ENCODE results near the gene DLGAP1.

Gene DLGAP1

DNA sequence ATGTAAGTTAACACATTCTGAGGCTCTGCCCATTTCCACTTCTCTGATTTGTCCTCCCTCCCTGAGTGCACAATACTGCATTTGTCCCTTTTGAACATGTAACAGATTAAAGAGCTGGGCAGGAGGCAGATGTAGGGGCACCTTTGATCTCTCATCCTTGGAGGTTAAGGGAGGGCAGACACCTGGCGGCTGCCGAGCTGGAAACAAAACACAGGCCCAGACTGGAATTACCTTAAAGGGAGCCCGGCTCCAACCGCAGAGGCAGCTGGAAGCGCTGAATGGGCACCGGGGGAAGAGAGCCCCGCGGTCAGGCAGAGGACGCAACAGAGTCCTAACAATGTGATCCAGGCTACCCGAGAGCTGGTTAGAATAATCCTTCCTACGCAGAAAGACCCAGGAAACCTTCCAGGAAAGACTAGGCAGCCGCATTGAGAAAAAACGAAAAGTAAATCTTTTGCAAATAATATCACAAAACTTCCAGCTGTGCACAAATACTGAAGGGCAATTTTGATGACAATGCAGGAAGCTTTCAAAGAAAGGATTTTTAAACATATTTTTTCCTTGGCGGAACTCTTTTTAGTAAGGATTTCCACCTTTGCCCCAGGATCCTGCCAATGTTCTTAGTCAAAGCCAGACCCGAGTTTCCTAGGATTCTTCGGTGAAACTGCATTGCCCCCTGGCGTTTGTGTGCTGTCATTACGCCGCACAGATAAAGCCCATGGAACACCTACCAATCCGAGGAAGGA, 789.2 kb downstream of the DLGAP1 start:
- Histone ChIP-seq H3K27me3 (ENCODE audit: low read depth, low read length) (no peaks in the 10 kb centered on the region), H3K27ac (ENCODE audit: low read length) (0 out of 2 replicates have a peak overlapping the region, but pooled peaks have one; percentile 5), H3K79me2 (ENCODE audit: low read length) (no peaks in the 10 kb centered on the region), H2AFZ (ENCODE audit: low read depth, low read length) (peak overlapping the region; percentile 56), H3K4me3 (ENCODE audit: low read length) (peak overlapping the region; percentile 71), H3K9ac (ENCODE audit: low read length) (peak overlapping the region; percentile 52), H4K20me1 (ENCODE audit: insufficient read depth, low read length) (no peaks in the 10 kb centered on the region), H3K36me3 (replicated peaks; ENCODE audit: low read depth, low read length) (no peaks in the 10 kb centered on the region), H3K4me2 (ENCODE audit: low read length) (peak overlapping the region; percentile 89), H3K4me1 (ENCODE audit: low read length) (peaks cover 25% of the 10 kb centered on the region), H3K9me3 (ENCODE audit: insufficient read depth, low read length) (no peaks in the 10 kb centered on the region)
- TF ChIP-seq EZH2phosphoT487 (IDR thresholded peaks at IDR 0.05; ENCODE audit: low read depth): no peak
- TF ChIP-seq, protein P1, sequence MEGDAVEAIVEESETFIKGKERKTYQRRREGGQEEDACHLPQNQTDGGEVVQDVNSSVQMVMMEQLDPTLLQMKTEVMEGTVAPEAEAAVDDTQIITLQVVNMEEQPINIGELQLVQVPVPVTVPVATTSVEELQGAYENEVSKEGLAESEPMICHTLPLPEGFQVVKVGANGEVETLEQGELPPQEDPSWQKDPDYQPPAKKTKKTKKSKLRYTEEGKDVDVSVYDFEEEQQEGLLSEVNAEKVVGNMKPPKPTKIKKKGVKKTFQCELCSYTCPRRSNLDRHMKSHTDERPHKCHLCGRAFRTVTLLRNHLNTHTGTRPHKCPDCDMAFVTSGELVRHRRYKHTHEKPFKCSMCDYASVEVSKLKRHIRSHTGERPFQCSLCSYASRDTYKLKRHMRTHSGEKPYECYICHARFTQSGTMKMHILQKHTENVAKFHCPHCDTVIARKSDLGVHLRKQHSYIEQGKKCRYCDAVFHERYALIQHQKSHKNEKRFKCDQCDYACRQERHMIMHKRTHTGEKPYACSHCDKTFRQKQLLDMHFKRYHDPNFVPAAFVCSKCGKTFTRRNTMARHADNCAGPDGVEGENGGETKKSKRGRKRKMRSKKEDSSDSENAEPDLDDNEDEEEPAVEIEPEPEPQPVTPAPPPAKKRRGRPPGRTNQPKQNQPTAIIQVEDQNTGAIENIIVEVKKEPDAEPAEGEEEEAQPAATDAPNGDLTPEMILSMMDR (IDR thresholded peaks at IDR 0.05; ENCODE audit: low read depth, low read length): peak; percentile 95

DNA sequence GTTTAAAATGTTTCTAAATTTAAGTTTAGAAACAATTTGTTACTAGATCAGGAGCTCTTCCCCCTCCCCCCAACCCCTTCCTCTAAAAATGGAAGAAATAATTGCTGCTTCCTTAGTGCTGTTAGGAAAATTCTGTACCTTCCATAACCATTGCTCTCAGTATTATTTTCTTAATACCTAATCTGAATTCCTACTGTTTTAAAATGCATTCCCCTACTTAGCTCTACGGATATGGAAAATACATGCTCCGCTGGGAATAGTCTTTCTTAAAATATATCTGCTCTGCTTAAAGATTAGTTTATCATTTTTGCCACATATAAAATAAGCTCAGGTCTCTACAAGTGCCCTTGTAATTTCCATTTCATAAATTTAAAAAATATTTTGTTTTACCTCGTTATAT, 789.9 kb downstream of the DLGAP1 start:
- Histone ChIP-seq H3K27ac (ENCODE audit: low read length) (no peak overlapping the region), H3K9ac (ENCODE audit: low read length) (no peak overlapping the region), H3K27me3 (ENCODE audit: low read depth, low read length) (no peaks in the 10 kb centered on the region), H2AFZ (ENCODE audit: low read depth, low read length) (0 out of 2 replicates have a peak overlapping the region, but pooled peaks have one; percentile 56), H3K9me3 (ENCODE audit: insufficient read depth, low read length) (no peaks in the 10 kb centered on the region), H4K20me1 (ENCODE audit: insufficient read depth, low read length) (no peaks in the 10 kb centered on the region), H3K79me2 (ENCODE audit: low read length) (no peaks in the 10 kb centered on the region), H3K4me3 (ENCODE audit: low read length) (peak overlapping the region; percentile 71), H3K36me3 (replicated peaks; ENCODE audit: low read depth, low read length) (no peaks in the 10 kb centered on the region), H3K4me2 (ENCODE audit: low read length) (peak overlapping the region; percentile 89), H3K4me1 (ENCODE audit: low read length) (peaks cover 32% of the 10 kb centered on the region)
- TF ChIP-seq, protein P1 (IDR thresholded peaks at IDR 0.05; ENCODE audit: low read depth, low read length): no peak
- no peak for TF ChIP-seq EZH2phosphoT487 (IDR thresholded peaks at IDR 0.05; ENCODE audit: low read depth)

DNA sequence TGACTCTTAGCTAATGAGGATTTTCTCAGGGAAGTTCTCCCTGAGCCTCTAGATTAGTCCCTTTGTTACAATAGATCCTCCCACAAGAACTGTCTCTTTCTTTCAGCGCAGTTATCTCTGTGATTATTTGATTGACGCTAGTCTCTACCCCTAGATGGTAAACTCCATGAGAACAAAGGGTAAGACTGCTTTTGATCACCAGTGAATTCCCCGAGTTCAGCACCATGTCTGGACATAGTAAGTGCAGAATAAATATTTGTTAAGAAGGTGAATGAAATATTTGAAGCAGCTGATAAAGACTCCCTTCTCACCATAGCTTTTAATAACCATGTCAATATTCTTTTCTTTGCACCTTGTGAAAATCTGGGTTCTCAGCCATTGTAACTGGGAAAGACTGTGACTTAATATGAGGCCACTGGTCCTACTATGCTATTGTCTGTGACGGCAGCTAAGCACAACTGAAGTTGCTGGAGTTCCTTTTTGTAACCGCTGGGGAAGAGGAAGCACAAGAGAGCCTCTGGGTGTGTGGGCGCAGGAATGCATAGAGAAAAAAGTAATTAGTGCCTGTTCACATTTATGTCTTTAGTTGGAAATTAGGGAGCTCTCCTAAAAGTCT, 790.4 kb downstream of the DLGAP1 start:
- H3K4me1 ChIP-seq (ENCODE audit: low read length): peaks cover 32% of the 10 kb centered on the region
- H4K20me1 ChIP-seq (ENCODE audit: insufficient read depth, low read length): no peaks in the 10 kb centered on the region
- no peak overlapping the region for H2AFZ ChIP-seq (ENCODE audit: low read depth, low read length)
- no peaks in the 10 kb centered on the region for H3K9me3 ChIP-seq (ENCODE audit: insufficient read depth, low read length)
- TF ChIP-seq EZH2phosphoT487 (IDR thresholded peaks at IDR 0.05; ENCODE audit: low read depth): no peak
- TF ChIP-seq, protein P1 (IDR thresholded peaks at IDR 0.05; ENCODE audit: low read depth, low read length): 0 out of 2 replicates have a peak, but pooled peaks have one; percentile 3
- H3K27ac ChIP-seq (ENCODE audit: low read length): no peak overlapping the region
- no peaks in the 10 kb centered on the region for H3K79me2 ChIP-seq (ENCODE audit: low read length)
- H3K9ac ChIP-seq (ENCODE audit: low read length): no peak overlapping the region
- peak overlapping the region; percentile 89 for H3K4me2 ChIP-seq (ENCODE audit: low read length)
- no peaks in the 10 kb centered on the region for H3K36me3 ChIP-seq (replicated peaks; ENCODE audit: low read depth, low read length)
- no peak overlapping the region for H3K4me3 ChIP-seq (ENCODE audit: low read length)
- no peaks in the 10 kb centered on the region for H3K27me3 ChIP-seq (ENCODE audit: low read depth, low read length)

DNA sequence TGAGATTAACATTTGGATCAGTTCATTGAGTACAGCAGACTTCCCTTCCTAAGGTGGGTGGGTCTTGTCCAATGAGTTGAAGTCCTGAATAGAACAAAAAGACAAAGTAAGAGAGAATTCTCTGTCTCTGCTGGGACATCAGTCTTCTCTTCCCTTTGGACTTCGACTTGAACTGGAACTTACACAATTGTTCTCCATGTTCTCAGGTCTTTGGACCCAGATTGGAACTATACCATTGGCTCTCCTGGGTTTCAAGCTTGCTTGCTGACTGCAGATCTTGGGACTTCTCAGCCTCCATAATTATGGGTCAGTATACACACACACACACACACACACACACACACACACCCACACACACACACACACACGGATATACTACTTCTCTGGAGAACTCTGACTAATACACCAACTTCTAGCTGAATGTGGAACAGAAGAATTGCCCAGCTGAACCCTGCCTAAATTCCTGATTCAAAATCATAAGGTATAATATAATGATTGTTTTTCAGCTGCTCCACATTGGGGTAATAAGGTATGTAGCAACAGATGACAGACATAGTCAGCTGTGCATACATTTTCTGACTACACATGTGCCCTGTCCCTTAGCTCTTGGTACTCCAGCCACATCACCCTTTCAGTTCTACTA, 791.1 kb downstream of the DLGAP1 start:
- H3K4me1 ChIP-seq (ENCODE audit: low read length): peaks cover 32% of the 10 kb centered on the region
- no peak overlapping the region for H2AFZ ChIP-seq (ENCODE audit: low read depth, low read length)
- no peaks in the 10 kb centered on the region for H4K20me1 ChIP-seq (ENCODE audit: insufficient read depth, low read length)
- H3K27ac ChIP-seq (ENCODE audit: low read length): no peak overlapping the region
- H3K9me3 ChIP-seq (ENCODE audit: insufficient read depth, low read length): no peaks in the 10 kb centered on the region
- TF ChIP-seq EZH2phosphoT487 (IDR thresholded peaks at IDR 0.05; ENCODE audit: low read depth): no peak
- TF ChIP-seq, protein P1 (IDR thresholded peaks at IDR 0.05; ENCODE audit: low read depth, low read length): no peak
- no peaks in the 10 kb centered on the region for H3K36me3 ChIP-seq (replicated peaks; ENCODE audit: low read depth, low read length)
- no peak overlapping the region for H3K9ac ChIP-seq (ENCODE audit: low read length)
- no peak overlapping the region for H3K4me3 ChIP-seq (ENCODE audit: low read length)
- no peaks in the 10 kb centered on the region for H3K27me3 ChIP-seq (ENCODE audit: low read depth, low read length)
- no peaks in the 10 kb centered on the region for H3K79me2 ChIP-seq (ENCODE audit: low read length)
- no peak overlapping the region for H3K4me2 ChIP-seq (ENCODE audit: low read length)
